Ecto neural progenitor cell (in vitro differentiated cells): ENCODE measurements around the gene CHSY3.

Source experiments
- DNase-seq: peaks from one replicate; pipeline ENCODE4 v3.0.0-alpha.2; 2018; ENCODE audit warnings: low spot score

CHSY3 gene

GRCh38 chr5:129945774-129946270, 41.6 kb downstream of the CHSY3 start:
- DNase-seq, result no peak

GRCh38 chr5:129951039-129951438, 46.8 kb downstream of the CHSY3 start:
- no peak for DNase-seq

GRCh38 chr5:129958581-129958980, 54.3 kb downstream of the CHSY3 start:
- no peak for DNase-seq

GRCh38 chr5:129960831-129961230, 56.6 kb downstream of the CHSY3 start:
- no peak for DNase-seq

GRCh38 chr5:129962506-129962905, 58.2 kb downstream of the CHSY3 start:
- DNase-seq, result no peak

GRCh38 chr5:129963359-129963758, 59.1 kb downstream of the CHSY3 start:
- no peak for DNase-seq

GRCh38 chr5:129966071-129966470, 61.8 kb downstream of the CHSY3 start:
- DNase-seq, result no peak

GRCh38 chr5:129971714-129972113, 67.4 kb downstream of the CHSY3 start:
- no peak for DNase-seq

- DNase-seq, result no peak
These were observed 68.3 kb downstream of the CHSY3 start for GRCh38 chr5:129972465-129973141.

GRCh38 chr5:129973716-129974426, 69.6 kb downstream of the CHSY3 start:
- no peak for DNase-seq

- DNase-seq, result no peak
These were observed 73.5 kb downstream of the CHSY3 start for GRCh38 chr5:129977810-129978209.

GRCh38 chr5:129978270-129978669, 74.0 kb downstream of the CHSY3 start:
- no peak for DNase-seq

- DNase-seq, result no peak
These were observed 84.2 kb downstream of the CHSY3 start for GRCh38 chr5:129988453-129988852.

- no peak for DNase-seq
These were observed 87.5 kb downstream of the CHSY3 start for GRCh38 chr5:129991780-129992179.

GRCh38 chr5:129996896-129997295, 92.6 kb downstream of the CHSY3 start:
- no peak for DNase-seq

GRCh38 chr5:130000460-130000859, 96.2 kb downstream of the CHSY3 start:
- no peak for DNase-seq

GRCh38 chr5:130002183-130002582, 97.9 kb downstream of the CHSY3 start:
- DNase-seq, result no peak

- no peak for DNase-seq
These were observed 98.6 kb downstream of the CHSY3 start for GRCh38 chr5:130002876-130003275.

GRCh38 chr5:130011986-130012385, 107.7 kb downstream of the CHSY3 start:
- DNase-seq, result no peak

- DNase-seq, result no peak
These were observed 112.9 kb downstream of the CHSY3 start for GRCh38 chr5:130017173-130017572.

GRCh38 chr5:130018641-130019040, 114.4 kb downstream of the CHSY3 start:
- no peak for DNase-seq

- DNase-seq, result no peak
These were observed 116.7 kb downstream of the CHSY3 start for GRCh38 chr5:130021000-130021399.

- no peak for DNase-seq
These were observed 117.6 kb downstream of the CHSY3 start for GRCh38 chr5:130021876-130022275.

GRCh38 chr5:130023604-130024003, 119.3 kb downstream of the CHSY3 start:
- no peak for DNase-seq
